ENCODE results near the gene CTSD.

Gene CTSD

GRCh38 chr11:1743585-1744136 lies 20.1 kb downstream of the CTSD start:
- FAIRE-seq, result no peak

GRCh38 chr11:1742869-1743584 lies 20.7 kb downstream of the CTSD start:
- FAIRE-seq, result no peak

- FAIRE-seq, result no peak
These were observed 21.4 kb downstream of the CTSD start for GRCh38 chr11:1742371-1742770.

- FAIRE-seq, result no peak
These were observed 22.0 kb downstream of the CTSD start for GRCh38 chr11:1741741-1742140.

GRCh38 chr11:1740786-1741530 lies 22.8 kb downstream of the CTSD start:
- FAIRE-seq, result no peak

- FAIRE-seq, result no peak
These were observed 24.2 kb downstream of the CTSD start for GRCh38 chr11:1739576-1739975.

GRCh38 chr11:1738380-1738779 lies 25.3 kb downstream of the CTSD start:
- no peak for FAIRE-seq

- no peak for FAIRE-seq
These were observed 26.5 kb downstream of the CTSD start for GRCh38 chr11:1737080-1737757.

- no peak for FAIRE-seq
These were observed 27.2 kb downstream of the CTSD start for GRCh38 chr11:1736447-1736992.

- FAIRE-seq, result no peak
These were observed 28.5 kb downstream of the CTSD start for GRCh38 chr11:1735271-1735670.

- no peak for FAIRE-seq
These were observed 29.1 kb downstream of the CTSD start for GRCh38 chr11:1734641-1735081.

- FAIRE-seq, result no peak
These were observed 29.7 kb downstream of the CTSD start for GRCh38 chr11:1733716-1734640.

- FAIRE-seq, result no peak
These were observed 30.6 kb downstream of the CTSD start for GRCh38 chr11:1733009-1733715.

- no peak for FAIRE-seq
These were observed 31.2 kb downstream of the CTSD start for GRCh38 chr11:1732418-1733008.

- FAIRE-seq, result no peak
These were observed 32.2 kb downstream of the CTSD start for GRCh38 chr11:1731451-1732059.

GRCh38 chr11:1730059-1730629 lies 33.6 kb downstream of the CTSD start:
- no peak for FAIRE-seq

- FAIRE-seq, result no peak
These were observed 34.1 kb downstream of the CTSD start for GRCh38 chr11:1729692-1730011.

- no peak for FAIRE-seq
These were observed 34.6 kb downstream of the CTSD start for GRCh38 chr11:1728931-1729691.

- no peak for FAIRE-seq
These were observed 35.4 kb downstream of the CTSD start for GRCh38 chr11:1728301-1728700.

GRCh38 chr11:1727861-1728260 lies 35.9 kb downstream of the CTSD start:
- no peak for FAIRE-seq

Data from A204.1 (cell line).